Neural cell (in vitro differentiated cells): ENCODE measurements around the gene ANKRD30B. TPM values are rescaled to one million over a fixed set of nuclear protein-coding genes. Genes with fewer than 3 reads are reported as not detected.
"Not testable (repeated sequence)": the region's sequence is repeated elsewhere in the genome, so short reads cannot be mapped to it uniquely, and the experiment has no call there.

ENCODE experiments used
- H2AFZ ChIP-seq: fragments of 200-600, 300-800 bp; sonication (generic), shearing (Covaris generic); 2 replicates; pipeline ENCODE4 v1.6.0; 2014; ENCODE audit warnings: low read depth, mild to moderate bottlenecking, antibody characterized with exemption, low read length, moderate library complexity
- H3F3A ChIP-seq: fragments of 200-600 bp; shearing (Covaris generic); 2 replicates; pipeline ENCODE4 v1.6.1; 2016; ENCODE audit warnings: mild to moderate bottlenecking, moderate library complexity, mixed read lengths, antibody characterized with exemption, low read length; ENCODE audit not compliant: insufficient read depth, poor library complexity, severe bottlenecking
- H3K27ac ChIP-seq: fragments of 200-600, 300-800 bp; sonication (generic), shearing (Covaris generic); 2 replicates; pipeline ENCODE4 v1.5.1; 2014; ENCODE audit warnings: mild to moderate bottlenecking, low read length, moderate library complexity
- H3K27me3 ChIP-seq: fragments of 300-800, 200-600 bp; sonication (generic), shearing (Covaris generic); 2 replicates; pipeline ENCODE4 v1.6.0; 2014; ENCODE audit warnings: mild to moderate bottlenecking, low read depth, low read length, moderate library complexity; ENCODE audit not compliant: insufficient read depth
- H3K36me3 ChIP-seq: fragments of 300-800, 200-600 bp; sonication (generic), shearing (Covaris generic); 2 replicates; pipeline ENCODE4 v1.5.1; 2014; ENCODE audit warnings: mild to moderate bottlenecking, antibody characterized with exemption, low read length, moderate library complexity; ENCODE audit not compliant: insufficient read depth
- H3K4me2 ChIP-seq: fragments of 300-800, 200-600 bp; sonication (generic), shearing (Covaris generic); 2 replicates; pipeline ENCODE4 v1.6.0; 2014; ENCODE audit warnings: mild to moderate bottlenecking, low read length
- H3K4me3 ChIP-seq: fragments of 300-800, 200-600 bp; sonication (generic), shearing (Covaris generic); 2 replicates; pipeline ENCODE4 v1.5.1; 2014; ENCODE audit warnings: mild to moderate bottlenecking, low read length, moderate library complexity
- H3K79me2 ChIP-seq: fragments of 200-600 bp; shearing (Covaris generic); replicated peaks from 2 replicates; pipeline ENCODE4 v1.6.0; 2014; ENCODE audit warnings: mild to moderate bottlenecking, low read length, moderate library complexity; ENCODE audit not compliant: insufficient read depth
- H3K9ac ChIP-seq: fragments of 300-800, 200-600 bp; sonication (generic), shearing (Covaris generic); 2 replicates; pipeline ENCODE4 v1.6.1; 2016; ENCODE audit warnings: mild to moderate bottlenecking, low read length, mixed read lengths
- H3K9me2 ChIP-seq: fragments of 200-600 bp; shearing (Covaris generic); 2 replicates; pipeline ENCODE4 v1.6.1; 2016; ENCODE audit warnings: mild to moderate bottlenecking, low read length, mixed read lengths; ENCODE audit not compliant: insufficient read depth
- H3K9me3 ChIP-seq: fragments of 200-600, 300-800 bp; sonication (generic), shearing (Covaris generic); 2 replicates; pipeline ENCODE4 v1.6.1; 2016; ENCODE audit warnings: mild to moderate bottlenecking, mixed run types, low read length, moderate library complexity, mixed read lengths
- H4K20me1 ChIP-seq: fragments of 200-600 bp; shearing (Covaris generic); 2 replicates; pipeline ENCODE4 v1.6.1; 2016; ENCODE audit warnings: mild to moderate bottlenecking, mixed run types; ENCODE audit not compliant: insufficient read depth
- EP300 ChIP-seq: fragments of 450-650 bp; conservative IDR thresholded peaks from 2 replicates; pipeline ENCODE4 v1.6.1; 2014; ENCODE audit warnings: antibody characterized with exemption, mild to moderate bottlenecking, moderate library complexity; ENCODE audit not compliant: poor library complexity, severe bottlenecking
- EZH2 ChIP-seq: fragments of 200-600, 300-800 bp; shearing (Covaris generic), sonication (generic); IDR thresholded peaks from 2 replicates; pipeline ENCODE4 v1.6.1; 2014; ENCODE audit warnings: antibody characterized with exemption, low read length, borderline replicate concordance, mild to moderate bottlenecking; ENCODE audit not compliant: insufficient read depth, poor library complexity, severe bottlenecking
- MXI1 ChIP-seq: fragments of 450-650 bp; conservative IDR thresholded peaks from 2 replicates; pipeline ENCODE4 v1.6.1; 2014; ENCODE audit warnings: antibody characterized with exemption, mild to moderate bottlenecking; ENCODE audit not compliant: poor library complexity, severe bottlenecking
- POLR2AphosphoS5 ChIP-seq: IDR thresholded peaks from 2 replicates; pipeline ENCODE4 v1.6.1; 2012
- RAD21 ChIP-seq: fragments of 450-650 bp; conservative IDR thresholded peaks from 2 replicates; pipeline ENCODE4 v1.6.1; 2014; ENCODE audit warnings: antibody characterized with exemption, mild to moderate bottlenecking, moderate library complexity
- SMC3 ChIP-seq: fragments of 450-650 bp; conservative IDR thresholded peaks from 2 replicates; pipeline ENCODE4 v1.6.1; 2014; ENCODE audit warnings: antibody characterized with exemption, mild to moderate bottlenecking, moderate library complexity; ENCODE audit not compliant: poor library complexity
- TAF1 ChIP-seq: IDR thresholded peaks from 2 replicates; pipeline ENCODE4 v1.6.1; 2012; ENCODE audit warnings: low read depth
- polyA plus RNA-seq: library from polyadenylated mRNA; depleted of rRNA; stranded (reverse); fragments of >200 nt; gene quantifications from 2 replicates; pipeline ENCODE4 v1.2.3, GENCODE V29; 2014
- TF ChIP-seq, protein P1 (sequence below): IDR thresholded peaks from 2 replicates; pipeline ENCODE4 v1.6.1; 2012; ENCODE audit warnings: borderline replicate concordance
- TF ChIP-seq, protein P2 (sequence below): fragments of 450-650 bp; IDR thresholded peaks from 2 replicates; pipeline ENCODE4 v1.5.1; 2014; ENCODE audit warnings: antibody characterized with exemption, mild to moderate bottlenecking, moderate library complexity; ENCODE audit not compliant: poor library complexity, severe bottlenecking

The ANKRD30B gene
- polyA plus RNA-seq, 1 donor from 2014 or later: not detected

DNA sequence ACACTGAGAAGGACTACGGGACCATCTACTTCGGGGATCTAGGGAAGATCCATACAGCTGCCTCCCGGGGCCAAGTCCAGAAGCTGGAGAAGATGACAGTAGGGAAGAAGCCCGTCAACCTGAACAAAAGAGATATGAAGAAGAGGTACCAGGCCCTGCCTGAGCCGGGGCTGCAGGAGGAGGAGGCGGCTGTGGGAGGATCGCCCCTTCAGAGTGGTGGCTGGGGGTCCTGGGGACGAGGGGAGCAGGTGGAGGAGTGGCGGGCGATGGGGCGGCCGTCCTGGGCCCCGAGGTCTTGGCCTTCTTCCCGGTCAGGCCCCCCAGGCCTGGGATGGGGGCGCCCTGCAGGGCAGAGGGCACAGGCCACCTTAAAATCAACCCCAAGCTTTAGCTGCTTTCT lies 524 bp downstream of the ANKRD30B start:
- no peak overlapping the region for H3K9ac ChIP-seq
- no peak overlapping the region for H3K27ac ChIP-seq
- TF ChIP-seq EZH2 (no peak), POLR2AphosphoS5 (no peak), EP300 (no peak), RAD21 (no peak), MXI1 (no peak), TAF1 (no peak), SMC3 (no peak)
- TF ChIP-seq, protein P1, sequence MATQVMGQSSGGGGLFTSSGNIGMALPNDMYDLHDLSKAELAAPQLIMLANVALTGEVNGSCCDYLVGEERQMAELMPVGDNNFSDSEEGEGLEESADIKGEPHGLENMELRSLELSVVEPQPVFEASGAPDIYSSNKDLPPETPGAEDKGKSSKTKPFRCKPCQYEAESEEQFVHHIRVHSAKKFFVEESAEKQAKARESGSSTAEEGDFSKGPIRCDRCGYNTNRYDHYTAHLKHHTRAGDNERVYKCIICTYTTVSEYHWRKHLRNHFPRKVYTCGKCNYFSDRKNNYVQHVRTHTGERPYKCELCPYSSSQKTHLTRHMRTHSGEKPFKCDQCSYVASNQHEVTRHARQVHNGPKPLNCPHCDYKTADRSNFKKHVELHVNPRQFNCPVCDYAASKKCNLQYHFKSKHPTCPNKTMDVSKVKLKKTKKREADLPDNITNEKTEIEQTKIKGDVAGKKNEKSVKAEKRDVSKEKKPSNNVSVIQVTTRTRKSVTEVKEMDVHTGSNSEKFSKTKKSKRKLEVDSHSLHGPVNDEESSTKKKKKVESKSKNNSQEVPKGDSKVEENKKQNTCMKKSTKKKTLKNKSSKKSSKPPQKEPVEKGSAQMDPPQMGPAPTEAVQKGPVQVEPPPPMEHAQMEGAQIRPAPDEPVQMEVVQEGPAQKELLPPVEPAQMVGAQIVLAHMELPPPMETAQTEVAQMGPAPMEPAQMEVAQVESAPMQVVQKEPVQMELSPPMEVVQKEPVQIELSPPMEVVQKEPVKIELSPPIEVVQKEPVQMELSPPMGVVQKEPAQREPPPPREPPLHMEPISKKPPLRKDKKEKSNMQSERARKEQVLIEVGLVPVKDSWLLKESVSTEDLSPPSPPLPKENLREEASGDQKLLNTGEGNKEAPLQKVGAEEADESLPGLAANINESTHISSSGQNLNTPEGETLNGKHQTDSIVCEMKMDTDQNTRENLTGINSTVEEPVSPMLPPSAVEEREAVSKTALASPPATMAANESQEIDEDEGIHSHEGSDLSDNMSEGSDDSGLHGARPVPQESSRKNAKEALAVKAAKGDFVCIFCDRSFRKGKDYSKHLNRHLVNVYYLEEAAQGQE: no peak
- TF ChIP-seq, protein P2, sequence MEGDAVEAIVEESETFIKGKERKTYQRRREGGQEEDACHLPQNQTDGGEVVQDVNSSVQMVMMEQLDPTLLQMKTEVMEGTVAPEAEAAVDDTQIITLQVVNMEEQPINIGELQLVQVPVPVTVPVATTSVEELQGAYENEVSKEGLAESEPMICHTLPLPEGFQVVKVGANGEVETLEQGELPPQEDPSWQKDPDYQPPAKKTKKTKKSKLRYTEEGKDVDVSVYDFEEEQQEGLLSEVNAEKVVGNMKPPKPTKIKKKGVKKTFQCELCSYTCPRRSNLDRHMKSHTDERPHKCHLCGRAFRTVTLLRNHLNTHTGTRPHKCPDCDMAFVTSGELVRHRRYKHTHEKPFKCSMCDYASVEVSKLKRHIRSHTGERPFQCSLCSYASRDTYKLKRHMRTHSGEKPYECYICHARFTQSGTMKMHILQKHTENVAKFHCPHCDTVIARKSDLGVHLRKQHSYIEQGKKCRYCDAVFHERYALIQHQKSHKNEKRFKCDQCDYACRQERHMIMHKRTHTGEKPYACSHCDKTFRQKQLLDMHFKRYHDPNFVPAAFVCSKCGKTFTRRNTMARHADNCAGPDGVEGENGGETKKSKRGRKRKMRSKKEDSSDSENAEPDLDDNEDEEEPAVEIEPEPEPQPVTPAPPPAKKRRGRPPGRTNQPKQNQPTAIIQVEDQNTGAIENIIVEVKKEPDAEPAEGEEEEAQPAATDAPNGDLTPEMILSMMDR: no peak
- H3K9me2 ChIP-seq: no peaks in the 10 kb centered on the region
- no peak overlapping the region for H2AFZ ChIP-seq
- no peaks in the 10 kb centered on the region for H3F3A ChIP-seq
- H3K4me2 ChIP-seq: no peak overlapping the region
- no peak overlapping the region for H3K4me3 ChIP-seq
- H3K36me3 ChIP-seq: no peaks in the 10 kb centered on the region
- no peaks in the 10 kb centered on the region for H3K9me3 ChIP-seq
- no peaks in the 10 kb centered on the region for H3K27me3 ChIP-seq
- no peaks in the 10 kb centered on the region for H3K79me2 ChIP-seq
- no peaks in the 10 kb centered on the region for H4K20me1 ChIP-seq

DNA sequence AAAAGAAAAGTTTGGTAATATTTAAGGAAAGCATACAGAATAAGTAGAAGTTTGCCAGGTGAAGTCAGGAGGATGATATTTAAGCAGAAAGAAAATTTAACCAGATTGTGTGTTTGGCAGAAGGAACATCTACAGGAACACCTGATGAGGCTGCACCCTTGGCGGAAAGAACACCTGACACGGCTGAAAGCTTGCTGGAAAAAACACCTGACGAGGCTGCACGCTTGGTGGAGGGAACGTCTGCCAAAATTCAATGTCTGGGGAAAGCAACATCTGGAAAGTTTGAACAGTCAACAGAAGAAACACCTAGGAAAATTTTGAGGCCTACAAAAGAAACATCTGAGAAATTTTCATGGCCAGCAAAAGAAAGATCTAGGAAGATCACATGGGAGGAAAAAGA lies 15.6 kb downstream of the ANKRD30B start:
- H3F3A ChIP-seq, H3K27me3 ChIP-seq, H4K20me1 ChIP-seq, H3K4me3 ChIP-seq, H2AFZ ChIP-seq, H3K79me2 ChIP-seq, H3K9me2 ChIP-seq, H3K4me2 ChIP-seq, H3K36me3 ChIP-seq, H3K9me3 ChIP-seq, H3K27ac ChIP-seq, H3K9ac ChIP-seq: not testable (repeated sequence)

DNA sequence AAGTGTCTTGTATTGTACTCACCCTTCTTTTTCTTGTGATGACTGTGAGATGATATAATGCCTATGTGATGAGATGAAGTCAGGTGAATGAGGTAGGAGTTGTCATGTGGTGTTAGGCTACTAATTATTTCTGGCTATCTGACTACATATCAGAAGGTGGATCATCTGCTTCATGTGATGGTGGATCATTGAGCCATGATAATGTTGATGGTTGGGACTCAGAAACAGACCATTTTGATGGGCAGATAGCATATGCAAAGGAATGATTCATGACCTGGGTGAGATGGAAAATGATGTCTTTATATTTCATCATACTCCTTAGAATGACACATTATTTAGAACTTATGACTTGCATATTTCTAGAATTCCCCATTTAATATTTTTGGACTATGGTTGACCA lies 19.5 kb downstream of the ANKRD30B start:
- H2AFZ ChIP-seq: no peak overlapping the region
- H3K36me3 ChIP-seq: no peaks in the 10 kb centered on the region
- H3K4me3 ChIP-seq: no peak overlapping the region
- no peaks in the 10 kb centered on the region for H3F3A ChIP-seq
- no peaks in the 10 kb centered on the region for H3K79me2 ChIP-seq
- no peak overlapping the region for H3K4me2 ChIP-seq
- no peaks in the 10 kb centered on the region for H3K9me3 ChIP-seq
- H3K27ac ChIP-seq: no peak overlapping the region
- H3K9ac ChIP-seq: no peak overlapping the region
- H3K27me3 ChIP-seq: no peaks in the 10 kb centered on the region
- TF ChIP-seq POLR2AphosphoS5 (no peak), SMC3 (no peak), MXI1 (no peak), RAD21 (no peak), EZH2 (no peak), TAF1 (no peak), EP300 (no peak)
- TF ChIP-seq, protein P2: no peak
- TF ChIP-seq, protein P1: no peak
- no peaks in the 10 kb centered on the region for H3K9me2 ChIP-seq
- no peaks in the 10 kb centered on the region for H4K20me1 ChIP-seq
